Measurements from ENCODE around the gene FRMD8. TPM values are rescaled to one million over a fixed set of nuclear protein-coding genes. Genes with fewer than 3 reads are reported as not detected.

FRMD8 gene
- total and polyA plus RNA-seq, 8 donors, result 15.8 to 31.9 (median 20.7) TPM

DNA sequence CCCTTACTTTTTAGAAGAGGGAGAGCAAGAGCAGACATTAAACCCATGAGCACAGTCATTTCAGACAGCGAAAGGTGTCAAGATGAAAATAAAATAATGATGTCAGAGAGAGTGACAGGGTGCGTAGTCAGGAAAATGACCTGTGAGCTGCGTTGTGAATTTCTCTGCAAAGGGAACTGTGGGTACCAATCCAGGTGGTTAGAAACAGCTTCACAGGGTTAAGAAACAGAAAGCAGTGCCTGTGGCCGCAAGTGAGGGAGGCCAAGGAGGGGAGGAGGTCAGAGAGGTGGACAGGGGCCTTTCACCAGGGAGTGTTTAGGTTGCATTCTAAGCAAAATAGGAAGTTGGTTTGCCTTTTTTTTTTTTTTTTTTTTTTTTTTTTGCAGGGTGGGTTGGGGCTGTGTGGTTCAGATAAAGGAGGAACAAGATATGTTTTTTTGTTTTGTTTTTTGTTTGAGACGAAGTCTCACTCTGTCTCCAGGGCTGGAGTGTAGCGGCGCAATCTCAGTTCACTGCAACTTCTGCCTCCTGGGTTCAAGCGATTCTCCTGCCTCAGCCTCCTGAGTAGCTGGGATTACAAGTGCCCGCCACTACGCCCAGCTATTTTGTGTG, 24.0 kb upstream of the FRMD8 start:
- peak in 1 of 4 donors; percentile 36 for DNase-seq
- Histone ChIP-seq H3K36me3 (no peaks in the 10 kb centered on the region), H3K27me3 (no peaks in the 10 kb centered on the region), H3K4me1 (peaks cover 0 to 22% of the 10 kb centered on the region in 2 donors), H3K27ac (peak overlapping the region in 1 of 2 donors; percentile 82), H3K9me3 (no peaks in the 10 kb centered on the region), H3K4me3 (no peak overlapping the region)
- ATAC-seq, result peak; percentile 18
- TF ChIP-seq CTCF (IDR thresholded peaks at IDR 0.05), result no peak
- intact Hi-C loops (cut with DNase I), result no loop called here

DNA sequence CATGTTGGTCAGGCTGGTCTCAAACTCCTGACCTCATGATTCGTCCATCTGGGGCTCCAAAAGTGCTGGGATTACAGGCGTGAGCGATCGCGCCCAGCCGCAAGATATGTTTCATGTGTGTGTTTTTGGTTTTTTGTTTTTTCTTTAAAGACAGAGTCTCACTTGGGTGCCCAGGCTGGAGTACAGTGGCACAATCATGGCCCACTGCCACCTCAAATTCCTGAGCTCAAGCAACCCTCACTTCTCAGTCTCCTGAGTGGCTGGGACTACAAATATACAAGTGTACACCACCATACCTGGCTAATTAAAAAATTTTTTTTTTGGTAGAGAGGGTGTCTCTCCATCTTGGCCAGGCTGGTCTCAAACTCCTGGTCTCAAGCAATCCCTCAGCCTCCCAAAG, 23.5 kb upstream of the FRMD8 start:
- intact Hi-C loops (cut with DNase I), result no loop called here
- H3K4me3 ChIP-seq, result no peak overlapping the region
- H3K4me1 ChIP-seq, result peaks cover 0 to 22% of the 10 kb centered on the region in 2 donors
- ATAC-seq (peak; percentile 4), DNase-seq (peak in 1 of 4 donors; percentile 28)
- H3K36me3 ChIP-seq, result no peaks in the 10 kb centered on the region
- peak overlapping the region in 1 of 2 donors; percentile 82 for H3K27ac ChIP-seq
- H3K27me3 ChIP-seq, result no peaks in the 10 kb centered on the region
- TF ChIP-seq CTCF (IDR thresholded peaks at IDR 0.05), result no peak
- H3K9me3 ChIP-seq, result no peaks in the 10 kb centered on the region

DNA sequence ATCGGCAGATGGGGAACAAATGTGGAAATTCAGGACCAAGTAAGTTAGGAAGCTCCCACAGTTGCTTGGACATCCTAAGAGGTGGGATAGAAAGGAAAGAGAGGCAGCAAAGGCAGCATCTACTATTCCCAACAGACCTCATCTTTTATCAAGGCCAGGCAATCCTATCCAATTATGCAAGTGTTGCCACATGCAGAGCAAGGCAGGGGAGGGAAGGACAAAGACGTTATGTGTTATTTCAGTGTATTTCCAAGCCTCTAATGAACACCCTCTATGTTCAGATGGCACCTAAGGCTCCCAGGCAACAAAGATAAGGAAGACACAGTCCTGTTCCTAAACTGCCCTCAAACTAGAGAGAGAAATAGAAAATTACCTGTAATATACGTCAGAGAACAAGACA, 22.7 kb upstream of the FRMD8 start:
- DNase-seq (no peak), ATAC-seq (no peak)
- Histone ChIP-seq H3K9me3 (no peaks in the 10 kb centered on the region), H3K27me3 (no peaks in the 10 kb centered on the region), H3K27ac (no peak overlapping the region), H3K4me1 (peaks cover 0 to 22% of the 10 kb centered on the region in 2 donors), H3K36me3 (no peaks in the 10 kb centered on the region), H3K4me3 (no peak overlapping the region)
- intact Hi-C loops (cut with DNase I), result no loop called here
- TF ChIP-seq CTCF (IDR thresholded peaks at IDR 0.05), result no peak

- Histone ChIP-seq H3K4me1 (peaks cover 7 to 34% of the 10 kb centered on the region in 2 donors), H3K27ac (no peak overlapping the region), H3K27me3 (no peaks in the 10 kb centered on the region), H3K9me3 (no peaks in the 10 kb centered on the region), H3K4me3 (no peak overlapping the region), H3K36me3 (no peaks in the 10 kb centered on the region)
- ATAC-seq, result peak; percentile 86
- TF ChIP-seq CTCF (IDR thresholded peaks at IDR 0.05), result peak; percentile 53 to 80
- peak in 1 of 4 donors; percentile 67 for DNase-seq
- intact Hi-C loops (cut with DNase I), result loop anchor here in 1 of 2 donors (2.0 kb wide), 1 partner anchor 148 kb away; no protein-coding TSS in a partner anchor
Observed at GRCh38 chr11:65366340-65366773, 20.1 kb upstream of the FRMD8 start.

GRCh38 chr11:65370659-65371049, 15.8 kb upstream of the FRMD8 start:
- Histone ChIP-seq H3K36me3 (no peaks in the 10 kb centered on the region), H3K4me3 (no peak overlapping the region), H3K4me1 (peaks cover 7 to 22% of the 10 kb centered on the region in 2 donors), H3K27me3 (no peaks in the 10 kb centered on the region), H3K27ac (peak overlapping the region; percentile 1 to 45), H3K9me3 (no peaks in the 10 kb centered on the region)
- ATAC-seq, result no peak
- intact Hi-C loops (cut with DNase I), result no loop called here
- TF ChIP-seq CTCF (IDR thresholded peaks at IDR 0.05), result no peak
- DNase-seq, result no peak
